Peyer's patch (tissue), 4 donors: ENCODE data around the gene PRKAA2.
A peak's percentile ranks its signal among the peaks of the same experiment; 100 is the strongest.

Source experiments
- CTCF ChIP-seq, 6 experiments: fragments of 450-650 bp in 4 of 6; fragments of 200-600 bp in 2 of 6; sonication (generic) in 1 of 6; IDR thresholded peaks; one replicate each; pipeline ENCODE4 v1.5.1; 2017 to 2019; ENCODE audit warnings: antibody characterized with exemption in 6 of 6, mild to moderate bottlenecking in 3 of 6, moderate library complexity in 1 of 6
- POLR2A ChIP-seq, 2 donors: fragments of 450-650 bp; IDR thresholded peaks; one replicate each; pipeline ENCODE4 v1.5.1; 2017; ENCODE audit warnings: antibody characterized with exemption in 2 of 2, mild to moderate bottlenecking in 2 of 2, moderate library complexity in 2 of 2

GRCh38 chr1:56709269-56709880 lies 64.3 kb downstream of the PRKAA2 start:
- no peak for TF ChIP-seq POLR2A (IDR thresholded peaks at IDR 0.05)
- TF ChIP-seq CTCF (IDR thresholded peaks at IDR 0.05), result peak; percentile 30 to 69 (median 64)
